Neural progenitor cell (in vitro differentiated cells): ENCODE measurements around the gene ETV6.

ENCODE experiments used
- EZH2 ChIP-seq: fragments of 200-600 bp; sonication (generic); IDR thresholded peaks from 2 replicates; pipeline ENCODE4 v1.6.1; 2017; ENCODE audit warnings: antibody characterized with exemption, mild to moderate bottlenecking, moderate library complexity
- EZH2phosphoT487 ChIP-seq: fragments of 200-600 bp; sonication (generic); IDR thresholded peaks from 2 replicates; pipeline ENCODE4 v1.6.1; 2017; ENCODE audit warnings: antibody characterized with exemption
- TF ChIP-seq, protein P1 (sequence below): fragments of 200-600 bp; sonication (generic); IDR thresholded peaks from 2 replicates; pipeline ENCODE4 v1.5.1; 2017; ENCODE audit warnings: antibody characterized with exemption, mild to moderate bottlenecking

DNA sequence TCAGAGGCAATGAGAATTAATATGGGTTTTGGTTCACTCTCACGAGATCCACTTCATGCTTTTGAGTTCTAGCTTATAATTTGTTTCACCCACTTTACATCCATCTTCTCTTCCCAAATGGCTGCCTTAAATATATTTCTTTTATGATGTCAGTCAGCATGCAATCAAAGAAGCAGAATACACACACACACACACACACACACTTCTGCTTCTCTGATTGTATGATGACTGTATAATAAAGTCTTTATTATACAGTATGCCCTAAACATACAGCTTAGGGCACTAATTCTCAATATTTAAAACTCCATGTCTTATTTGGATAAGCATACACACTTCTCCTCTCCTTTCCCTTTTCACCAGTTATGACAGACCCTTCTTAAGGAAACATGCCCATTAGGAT lies 6.7 kb upstream of the ETV6 start:
- TF ChIP-seq, protein P1, sequence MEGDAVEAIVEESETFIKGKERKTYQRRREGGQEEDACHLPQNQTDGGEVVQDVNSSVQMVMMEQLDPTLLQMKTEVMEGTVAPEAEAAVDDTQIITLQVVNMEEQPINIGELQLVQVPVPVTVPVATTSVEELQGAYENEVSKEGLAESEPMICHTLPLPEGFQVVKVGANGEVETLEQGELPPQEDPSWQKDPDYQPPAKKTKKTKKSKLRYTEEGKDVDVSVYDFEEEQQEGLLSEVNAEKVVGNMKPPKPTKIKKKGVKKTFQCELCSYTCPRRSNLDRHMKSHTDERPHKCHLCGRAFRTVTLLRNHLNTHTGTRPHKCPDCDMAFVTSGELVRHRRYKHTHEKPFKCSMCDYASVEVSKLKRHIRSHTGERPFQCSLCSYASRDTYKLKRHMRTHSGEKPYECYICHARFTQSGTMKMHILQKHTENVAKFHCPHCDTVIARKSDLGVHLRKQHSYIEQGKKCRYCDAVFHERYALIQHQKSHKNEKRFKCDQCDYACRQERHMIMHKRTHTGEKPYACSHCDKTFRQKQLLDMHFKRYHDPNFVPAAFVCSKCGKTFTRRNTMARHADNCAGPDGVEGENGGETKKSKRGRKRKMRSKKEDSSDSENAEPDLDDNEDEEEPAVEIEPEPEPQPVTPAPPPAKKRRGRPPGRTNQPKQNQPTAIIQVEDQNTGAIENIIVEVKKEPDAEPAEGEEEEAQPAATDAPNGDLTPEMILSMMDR: no peak
- TF ChIP-seq EZH2 (no peak), EZH2phosphoT487 (no peak)
